ENCODE measurements around the gene THSD7B. TPM values are rescaled to one million over a fixed set of nuclear protein-coding genes. Genes with fewer than 3 reads are reported as not detected.

The THSD7B gene
- total and polyA plus RNA-seq, 10 of the 15 experiments (the other 5 are each of a cell fraction or from before 2014, with no cell fraction given): 0.03 to 0.56 (median 0.28) TPM

DNA sequence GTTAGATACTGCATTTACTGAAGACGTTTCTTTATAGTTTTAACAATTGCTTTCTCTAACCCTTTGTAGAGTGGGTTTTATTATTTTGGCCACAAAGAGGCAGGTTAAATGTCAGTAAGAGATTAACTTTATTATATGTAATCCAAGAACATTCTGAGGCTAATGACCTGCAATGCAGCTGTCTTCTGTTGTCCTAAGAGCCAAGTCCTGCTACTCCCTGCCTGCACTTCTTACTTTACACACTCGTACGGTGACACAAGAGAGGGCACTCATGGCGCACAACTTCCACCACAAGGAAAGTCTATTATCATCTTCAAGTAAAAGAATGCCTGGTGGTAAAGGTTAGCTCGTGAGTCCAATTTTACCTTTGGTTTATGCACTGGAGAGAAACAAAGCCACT is 727.9 kb downstream of the THSD7B start:
- 48% methylated on average over 5 of the region's 5 CpGs for WGBS (ENCODE audit: insufficient coverage, insufficient replicate concordance, low lambda C conversion rate, missing lambda C conversion rate)
- Histone ChIP-seq H2AFZ (ENCODE audit: control insufficient read depth, low read depth, low read length) (no peak overlapping the region), H3K27ac (ENCODE audit: control insufficient read depth, insufficient read depth) (no peak overlapping the region), H3K4me3 (no peak overlapping the region), H3K9ac (ENCODE audit: control insufficient read depth, insufficient read depth, low read length) (no peak overlapping the region), H4K20me1 (ENCODE audit: control insufficient read depth, insufficient read depth) (no peaks in the 10 kb centered on the region), H3K36me3 (ENCODE audit: control insufficient read depth in 2 of 2, insufficient read depth in 2 of 2, low read length in 1 of 2) (no peaks in the 10 kb centered on the region), H3K9me3 (replicated peaks; ENCODE audit: control insufficient read depth, insufficient read depth, low read length) (no peaks in the 10 kb centered on the region), H3K4me2 (ENCODE audit: control insufficient read depth, insufficient read depth) (no peak overlapping the region), H3K4me1 (ENCODE audit: control insufficient read depth, insufficient read depth, low read length) (no peaks in the 10 kb centered on the region), H3K27me3 (replicated peaks in 1 of 2; ENCODE audit: control insufficient read depth in 2 of 2, insufficient read depth in 2 of 2, low read length in 1 of 2) (no peaks in the 10 kb centered on the region), H3K79me2 (ENCODE audit: control insufficient read depth, insufficient read depth, low read length) (no peaks in the 10 kb centered on the region)
- no peak for FAIRE-seq
- in situ Hi-C loops (cut with MboI): no loop called here
- TF ChIP-seq, protein P1, sequence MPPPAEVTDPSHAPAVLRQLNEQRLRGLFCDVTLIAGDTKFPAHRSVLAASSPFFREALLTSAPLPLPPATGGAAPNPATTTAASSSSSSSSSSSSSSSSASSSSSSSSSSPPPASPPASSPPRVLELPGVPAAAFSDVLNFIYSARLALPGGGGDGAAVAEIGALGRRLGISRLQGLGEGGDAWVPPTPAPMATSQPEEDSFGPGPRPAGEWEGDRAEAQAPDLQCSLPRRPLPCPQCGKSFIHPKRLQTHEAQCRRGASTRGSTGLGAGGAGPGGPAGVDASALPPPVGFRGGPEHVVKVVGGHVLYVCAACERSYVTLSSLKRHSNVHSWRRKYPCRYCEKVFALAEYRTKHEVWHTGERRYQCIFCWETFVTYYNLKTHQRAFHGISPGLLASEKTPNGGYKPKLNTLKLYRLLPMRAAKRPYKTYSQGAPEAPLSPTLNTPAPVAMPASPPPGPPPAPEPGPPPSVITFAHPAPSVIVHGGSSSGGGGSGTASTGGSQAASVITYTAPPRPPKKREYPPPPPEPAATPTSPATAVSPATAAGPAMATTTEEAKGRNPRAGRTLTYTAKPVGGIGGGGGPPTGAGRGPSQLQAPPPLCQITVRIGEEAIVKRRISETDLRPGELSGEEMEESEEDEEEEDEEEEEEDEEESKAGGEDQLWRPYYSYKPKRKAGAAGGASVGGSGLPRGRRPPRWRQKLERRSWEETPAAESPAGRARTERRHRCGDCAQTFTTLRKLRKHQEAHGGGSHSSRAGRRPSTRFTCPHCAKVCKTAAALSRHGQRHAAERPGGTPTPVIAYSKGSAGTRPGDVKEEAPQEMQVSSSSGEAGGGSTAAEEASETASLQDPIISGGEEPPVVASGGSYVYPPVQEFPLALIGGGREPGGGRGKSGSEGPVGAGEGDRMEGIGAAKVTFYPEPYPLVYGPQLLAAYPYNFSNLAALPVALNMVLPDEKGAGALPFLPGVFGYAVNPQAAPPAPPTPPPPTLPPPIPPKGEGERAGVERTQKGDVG (CRISPR knock-in tag; IDR thresholded peaks at IDR 0.05): no peak
- TF ChIP-seq HDGF (IDR thresholded peaks at IDR 0.05): no peak
- ChIA-PET POLR2A (no interaction called here), CTCF (no interaction called here), SMC1A (ENCODE audit: uncharacterized antibody, unreplicated experiment) (no interaction called here), RAD21 (ENCODE audit: unreplicated experiment) (no interaction called here)
- ATAC-seq: no peak
- intact Hi-C loops (cut with micrococcal nuclease; ENCODE audit: unreplicated experiment): no loop called here
- BruUV-seq (replicated peaks): no TSS peak
- no peak for DNase-seq (ENCODE audit: low read depth, low spot score)

DNA sequence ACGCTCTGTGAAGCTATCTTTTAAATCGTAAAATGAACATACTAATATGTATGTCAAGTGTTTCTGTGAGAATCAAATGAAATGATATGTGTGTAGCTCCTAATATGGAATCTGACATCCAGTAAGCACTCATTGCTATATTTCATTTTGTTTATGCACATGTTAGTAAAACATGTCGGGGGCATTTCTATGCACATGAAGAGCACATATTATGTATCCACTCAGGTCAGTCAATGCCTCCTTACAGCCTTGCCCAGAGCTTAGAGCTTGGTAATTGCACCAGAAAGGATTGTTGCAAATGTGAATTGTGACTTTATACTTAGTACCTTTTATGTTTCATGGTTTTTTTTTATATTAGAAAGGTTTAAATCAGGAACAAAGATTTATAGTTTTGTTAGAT is 735.3 kb downstream of the THSD7B start:
- in situ Hi-C loops (cut with MboI): no loop called here
- H3K4me2 ChIP-seq (ENCODE audit: control insufficient read depth, insufficient read depth): no peak overlapping the region
- POLR2A ChIA-PET: no interaction called here
- TF ChIP-seq POLR2AphosphoS2 (IDR thresholded peaks at IDR 0.05; ENCODE audit: low read depth, low read length) (no peak), SP1 (IDR thresholded peaks at IDR 0.05; ENCODE audit: low read depth, low read length) (no peak), WRNIP1 (IDR thresholded peaks at IDR 0.05; ENCODE audit: borderline replicate concordance, low read depth, low read length) (no peak), SMARCA5 (IDR thresholded peaks at IDR 0.05) (no peak), BHLHE40 (IDR thresholded peaks at IDR 0.05; ENCODE audit: borderline replicate concordance in 1 of 2, low read depth in 2 of 2, low read length in 1 of 2) (no peak), NR2C2 (IDR thresholded peaks at IDR 0.05; ENCODE audit: borderline replicate concordance, control insufficient read depth, insufficient read length, low read depth) (no peak), CBX3 (IDR thresholded peaks at IDR 0.05; ENCODE audit: borderline replicate concordance, low read depth) (no peak), IKZF2 (IDR thresholded peaks at IDR 0.05) (no peak), GATAD2B (conservative IDR thresholded peaks at IDR 0.05; ENCODE audit: low read depth) (no peak)
- TF ChIP-seq, protein P2, sequence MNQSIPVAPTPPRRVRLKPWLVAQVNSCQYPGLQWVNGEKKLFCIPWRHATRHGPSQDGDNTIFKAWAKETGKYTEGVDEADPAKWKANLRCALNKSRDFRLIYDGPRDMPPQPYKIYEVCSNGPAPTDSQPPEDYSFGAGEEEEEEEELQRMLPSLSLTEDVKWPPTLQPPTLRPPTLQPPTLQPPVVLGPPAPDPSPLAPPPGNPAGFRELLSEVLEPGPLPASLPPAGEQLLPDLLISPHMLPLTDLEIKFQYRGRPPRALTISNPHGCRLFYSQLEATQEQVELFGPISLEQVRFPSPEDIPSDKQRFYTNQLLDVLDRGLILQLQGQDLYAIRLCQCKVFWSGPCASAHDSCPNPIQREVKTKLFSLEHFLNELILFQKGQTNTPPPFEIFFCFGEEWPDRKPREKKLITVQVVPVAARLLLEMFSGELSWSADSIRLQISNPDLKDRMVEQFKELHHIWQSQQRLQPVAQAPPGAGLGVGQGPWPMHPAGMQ (IDR thresholded peaks at IDR 0.05; ENCODE audit: borderline replicate concordance): no peak
- TF ChIP-seq, protein P3, sequence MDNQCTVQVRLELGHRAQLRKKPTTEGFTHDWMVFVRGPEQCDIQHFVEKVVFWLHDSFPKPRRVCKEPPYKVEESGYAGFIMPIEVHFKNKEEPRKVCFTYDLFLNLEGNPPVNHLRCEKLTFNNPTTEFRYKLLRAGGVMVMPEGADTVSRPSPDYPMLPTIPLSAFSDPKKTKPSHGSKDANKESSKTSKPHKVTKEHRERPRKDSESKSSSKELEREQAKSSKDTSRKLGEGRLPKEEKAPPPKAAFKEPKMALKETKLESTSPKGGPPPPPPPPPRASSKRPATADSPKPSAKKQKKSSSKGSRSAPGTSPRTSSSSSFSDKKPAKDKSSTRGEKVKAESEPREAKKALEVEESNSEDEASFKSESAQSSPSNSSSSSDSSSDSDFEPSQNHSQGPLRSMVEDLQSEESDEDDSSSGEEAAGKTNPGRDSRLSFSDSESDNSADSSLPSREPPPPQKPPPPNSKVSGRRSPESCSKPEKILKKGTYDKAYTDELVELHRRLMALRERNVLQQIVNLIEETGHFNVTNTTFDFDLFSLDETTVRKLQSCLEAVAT (IDR thresholded peaks at IDR 0.05): no peak

More for the DNA sequence above, 735.3 kb downstream of the THSD7B start:
- ATAC-seq (no peak), FAIRE-seq (no peak), DNase-seq (ENCODE audit: low read depth, low spot score) (no peak)
- SMC1A ChIA-PET (ENCODE audit: uncharacterized antibody, unreplicated experiment): no interaction called here
- H3K36me3 ChIP-seq (ENCODE audit: control insufficient read depth in 2 of 2, insufficient read depth in 2 of 2, low read length in 1 of 2): no peaks in the 10 kb centered on the region
- H3K79me2 ChIP-seq (ENCODE audit: control insufficient read depth, insufficient read depth, low read length): no peaks in the 10 kb centered on the region
- no peaks in the 10 kb centered on the region for H3K4me1 ChIP-seq (ENCODE audit: control insufficient read depth, insufficient read depth, low read length)
- RAD21 ChIA-PET (ENCODE audit: unreplicated experiment): no interaction called here
- intact Hi-C loops (cut with micrococcal nuclease; ENCODE audit: unreplicated experiment): no loop called here
- H3K9me3 ChIP-seq (replicated peaks; ENCODE audit: control insufficient read depth, insufficient read depth, low read length): no peaks in the 10 kb centered on the region
- 26% methylated on average over 3 of the region's 3 CpGs for whole genome bisulfite sequencing (ENCODE audit: insufficient coverage, insufficient replicate concordance, low lambda C conversion rate, missing lambda C conversion rate)
- no peak overlapping the region for H3K27ac ChIP-seq (ENCODE audit: control insufficient read depth, insufficient read depth)
- H3K9ac ChIP-seq (ENCODE audit: control insufficient read depth, insufficient read depth, low read length): no peak overlapping the region
- no peak overlapping the region for H2AFZ ChIP-seq (ENCODE audit: control insufficient read depth, low read depth, low read length)
- CTCF ChIA-PET: interaction anchor here (0.7 kb wide), 1 partner anchor 560 kb away, joined by 3 read pairs; no protein-coding TSS in a partner anchor
- H4K20me1 ChIP-seq (ENCODE audit: control insufficient read depth, insufficient read depth): no peaks in the 10 kb centered on the region
- no TSS peak for BruUV-seq (replicated peaks)
- H3K4me3 ChIP-seq: no peak overlapping the region
- H3K27me3 ChIP-seq (replicated peaks in 1 of 2; ENCODE audit: control insufficient read depth in 2 of 2, insufficient read depth in 2 of 2, low read length in 1 of 2): no peaks in the 10 kb centered on the region
